GM12873 (cell line): ENCODE data around the gene GLP2R.

Experiments
- CTCF ChIP-seq: IDR thresholded peaks from 2 replicates; pipeline ENCODE4 v1.5.1; 2012; ENCODE audit warnings: low read depth, mild to moderate bottlenecking, moderate library complexity, low read length, control low read depth; ENCODE audit not compliant: insufficient read depth; ENCODE audit errors: missing control alignments

The GLP2R gene

GRCh38 chr17:9905902-9906301 is 80.2 kb downstream of the GLP2R start:
- peak; percentile 84 for TF ChIP-seq CTCF

DNA sequence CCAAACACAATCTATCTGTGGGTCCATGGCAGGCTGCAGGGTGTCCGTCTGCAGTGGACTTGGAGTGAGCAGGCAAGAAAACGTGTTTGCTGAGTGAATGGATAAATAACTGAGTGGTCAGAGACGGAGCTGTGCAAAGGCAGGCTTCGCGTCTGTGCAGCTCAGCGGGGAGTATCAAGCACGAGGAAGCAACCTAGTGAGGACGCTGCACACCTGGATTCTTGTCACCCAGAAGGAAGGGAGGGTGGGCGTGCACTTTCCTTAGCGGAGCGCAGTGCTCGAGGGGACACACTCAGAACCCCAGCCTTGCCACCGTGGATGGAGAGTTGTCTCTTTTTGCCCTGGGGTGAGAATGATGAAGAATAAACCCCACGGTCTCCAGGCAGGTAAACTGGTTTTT is 80.9 kb downstream of the GLP2R start:
- TF ChIP-seq CTCF: no peak

- no peak for TF ChIP-seq CTCF
These were observed 81.4 kb downstream of the GLP2R start for GRCh38 chr17:9907131-9907530.

- TF ChIP-seq CTCF: no peak
These were observed 82.3 kb downstream of the GLP2R start for GRCh38 chr17:9907883-9908648.

DNA sequence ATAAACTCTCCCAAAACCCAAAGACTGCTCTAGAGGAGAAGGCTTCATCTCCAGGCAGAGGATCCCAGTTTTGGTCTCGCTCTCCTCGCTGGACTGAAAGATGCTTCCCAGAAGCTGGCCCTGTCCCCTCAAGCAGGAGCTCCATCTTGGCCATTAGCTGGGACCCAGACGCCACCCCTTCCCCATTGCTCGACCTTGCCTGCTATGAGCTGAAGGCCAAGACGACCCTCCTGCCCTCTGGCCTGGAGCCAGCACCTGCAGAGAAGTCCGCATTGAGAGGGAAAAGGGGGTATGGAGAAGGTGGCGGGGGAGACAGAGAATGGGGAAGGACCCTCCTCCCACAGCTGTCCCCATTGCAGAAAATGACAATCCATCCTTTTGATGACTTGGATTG is 82.9 kb downstream of the GLP2R start:
- TF ChIP-seq CTCF: no peak

GRCh38 chr17:9911089-9911488 is 85.4 kb downstream of the GLP2R start:
- TF ChIP-seq CTCF: no peak

GRCh38 chr17:9912121-9913099 is 86.7 kb downstream of the GLP2R start:
- TF ChIP-seq CTCF: no peak
